Astrocyte (in vitro differentiated cells and primary cell): Measurements from ENCODE around the gene TLE7. TPM values are rescaled to one million over a fixed set of nuclear protein-coding genes. Genes with fewer than 3 reads are reported as not detected.

Experiments
- DNase-seq: peaks from one replicate; pipeline ENCODE4 v3.0.0-alpha.2; 2010; ENCODE audit warnings: low read depth
- FAIRE-seq: peaks from 2 replicates; lab custom pipeline; 2011; peaks lifted over from hg19 to GRCh38; lab: Jason Lieb, UNC
- H2AFZ ChIP-seq: 2 replicates; pipeline ENCODE4 v1.6.0; 2012; ENCODE audit warnings: low read depth, low read length, inconsistent platforms
- H3K27ac ChIP-seq: 2 replicates; pipeline ENCODE4 v1.5.1; 2011; ENCODE audit warnings: low read depth, low read length, inconsistent platforms
- H3K27me3 ChIP-seq: 2 replicates; pipeline ENCODE4 v1.6.0; 2011; ENCODE audit warnings: low read length, inconsistent platforms; ENCODE audit not compliant: insufficient read depth
- H3K36me3 ChIP-seq: 2 replicates; pipeline ENCODE4 v1.5.1; 2011; ENCODE audit warnings: low read length, inconsistent platforms; ENCODE audit not compliant: insufficient read depth
- H3K4me1 ChIP-seq: 2 replicates; pipeline ENCODE4 v1.5.1; 2011; ENCODE audit warnings: low read length, inconsistent platforms; ENCODE audit not compliant: insufficient read depth
- H3K4me2 ChIP-seq: 2 replicates; pipeline ENCODE4 v1.6.0; 2012; ENCODE audit warnings: low read length, inconsistent platforms
- H3K4me3 ChIP-seq: 2 replicates; pipeline ENCODE4 v1.5.1; 2011; ENCODE audit warnings: low read depth, mild to moderate bottlenecking, low read length, inconsistent platforms; ENCODE audit not compliant: insufficient read depth
- H3K79me2 ChIP-seq: 2 replicates; pipeline ENCODE4 v1.6.0; 2012; ENCODE audit warnings: mild to moderate bottlenecking, low read length, inconsistent platforms; ENCODE audit not compliant: insufficient read depth
- H3K9ac ChIP-seq: 2 replicates; pipeline ENCODE4 v1.6.0; 2012; ENCODE audit warnings: mild to moderate bottlenecking, low read length, inconsistent platforms
- H3K9me3 ChIP-seq: 2 replicates; pipeline ENCODE4 v1.5.1; 2012; ENCODE audit warnings: low read depth, mild to moderate bottlenecking, low read length, inconsistent platforms; ENCODE audit not compliant: insufficient read depth
- H4K20me1 ChIP-seq: 2 replicates; pipeline ENCODE4 v1.6.0; 2012; ENCODE audit warnings: low read length, inconsistent platforms; ENCODE audit not compliant: insufficient read depth
- H3K27ac Mint-ChIP-seq: one replicate; pipeline ENCODE4 v1.8.0; 2021; ENCODE audit warnings: mild to moderate bottlenecking, mixed read lengths; ENCODE audit not compliant: unreplicated experiment
- H3K27me3 Mint-ChIP-seq: one replicate; pipeline ENCODE4 v1.8.0; 2021; ENCODE audit warnings: low read depth, mixed read lengths; ENCODE audit not compliant: unreplicated experiment
- H3K36me3 Mint-ChIP-seq: one replicate; pipeline ENCODE4 v1.8.0; 2021; ENCODE audit warnings: low read depth, mixed read lengths; ENCODE audit not compliant: unreplicated experiment
- H3K4me1 Mint-ChIP-seq: one replicate; pipeline ENCODE4 v1.8.0; 2021; ENCODE audit warnings: low read depth, mixed read lengths; ENCODE audit not compliant: unreplicated experiment
- H3K4me3 Mint-ChIP-seq: one replicate; pipeline ENCODE4 v1.8.0; 2021; ENCODE audit warnings: mild to moderate bottlenecking, moderate library complexity, mixed read lengths; ENCODE audit not compliant: unreplicated experiment
- H3K9me3 Mint-ChIP-seq: one replicate; pipeline ENCODE4 v1.8.0; 2021; ENCODE audit warnings: mild to moderate bottlenecking, mixed read lengths; ENCODE audit not compliant: unreplicated experiment
- EZH2 ChIP-seq: IDR thresholded peaks from 2 replicates; pipeline ENCODE4 v1.6.1; 2012; ENCODE audit warnings: mild to moderate bottlenecking, low read length, inconsistent platforms; ENCODE audit not compliant: insufficient read depth
- total RNA-seq: library from RNA; stranded (reverse); gene quantifications from 2 replicates; pipeline ENCODE4 v1.2.1, GENCODE V29; 2021
- TF ChIP-seq, protein P1 (sequence below): IDR thresholded peaks from 2 replicates; pipeline ENCODE4 v1.5.1; 2011; ENCODE audit warnings: low read depth, mild to moderate bottlenecking, inconsistent platforms, low read length, moderate library complexity; ENCODE audit not compliant: insufficient read depth

TLE7 gene
- total RNA-seq, 1 donor from 2014 or later = not detected

GRCh38 chr16:71425746-71426068, 16.1 kb downstream of the TLE7 start:
- Histone ChIP-seq H3K9me3 (no peaks in the 10 kb centered on the region), H2AFZ (peak overlapping the region; percentile 64), H3K4me2 (peak overlapping the region; percentile 79), H4K20me1 (no peaks in the 10 kb centered on the region), H3K79me2 (no peaks in the 10 kb centered on the region), H3K4me1 (no peaks in the 10 kb centered on the region), H3K27ac (no peak overlapping the region), H3K27me3 (peaks cover 3% of the 10 kb centered on the region), H3K36me3 (no peaks in the 10 kb centered on the region), H3K9ac (no peak overlapping the region), H3K4me3 (peak overlapping the region; percentile 53)
- no peak for TF ChIP-seq EZH2
- TF ChIP-seq, protein P1, sequence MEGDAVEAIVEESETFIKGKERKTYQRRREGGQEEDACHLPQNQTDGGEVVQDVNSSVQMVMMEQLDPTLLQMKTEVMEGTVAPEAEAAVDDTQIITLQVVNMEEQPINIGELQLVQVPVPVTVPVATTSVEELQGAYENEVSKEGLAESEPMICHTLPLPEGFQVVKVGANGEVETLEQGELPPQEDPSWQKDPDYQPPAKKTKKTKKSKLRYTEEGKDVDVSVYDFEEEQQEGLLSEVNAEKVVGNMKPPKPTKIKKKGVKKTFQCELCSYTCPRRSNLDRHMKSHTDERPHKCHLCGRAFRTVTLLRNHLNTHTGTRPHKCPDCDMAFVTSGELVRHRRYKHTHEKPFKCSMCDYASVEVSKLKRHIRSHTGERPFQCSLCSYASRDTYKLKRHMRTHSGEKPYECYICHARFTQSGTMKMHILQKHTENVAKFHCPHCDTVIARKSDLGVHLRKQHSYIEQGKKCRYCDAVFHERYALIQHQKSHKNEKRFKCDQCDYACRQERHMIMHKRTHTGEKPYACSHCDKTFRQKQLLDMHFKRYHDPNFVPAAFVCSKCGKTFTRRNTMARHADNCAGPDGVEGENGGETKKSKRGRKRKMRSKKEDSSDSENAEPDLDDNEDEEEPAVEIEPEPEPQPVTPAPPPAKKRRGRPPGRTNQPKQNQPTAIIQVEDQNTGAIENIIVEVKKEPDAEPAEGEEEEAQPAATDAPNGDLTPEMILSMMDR = no peak
- Mint-ChIP-seq H3K4me3 (peak overlapping the region; percentile 85), H3K9me3 (peaks cover 1% of the 10 kb centered on the region), H3K4me1 (no peaks in the 10 kb centered on the region), H3K27ac (no peak overlapping the region), H3K36me3 (no peaks in the 10 kb centered on the region), H3K27me3 (peaks cover 38% of the 10 kb centered on the region)
- DNase-seq (no peak), FAIRE-seq (no peak)

DNA sequence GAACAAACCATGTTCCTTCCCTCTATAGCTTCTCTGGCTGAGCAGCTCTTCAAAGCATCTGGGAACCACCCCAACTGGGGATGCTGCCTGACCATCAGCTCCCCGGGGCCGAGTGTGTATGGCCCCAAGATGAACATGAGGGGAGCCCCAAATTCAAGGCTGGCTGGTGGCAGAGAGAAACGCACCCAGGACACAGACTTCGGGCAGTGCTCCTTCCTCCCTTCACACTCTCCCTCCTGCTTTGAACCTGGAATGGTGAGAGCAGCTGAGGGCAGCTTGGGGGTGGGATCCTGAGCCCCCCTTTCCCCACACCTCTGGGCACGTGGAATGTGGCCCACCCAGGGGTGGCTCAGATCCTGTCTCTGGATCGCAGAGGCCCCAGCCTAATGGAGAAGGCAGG, 17.2 kb downstream of the TLE7 start:
- Histone ChIP-seq H3K9me3 (no peaks in the 10 kb centered on the region), H3K4me3 (no peak overlapping the region), H4K20me1 (no peaks in the 10 kb centered on the region), H3K27ac (no peak overlapping the region), H3K4me2 (no peak overlapping the region), H3K4me1 (no peaks in the 10 kb centered on the region), H3K79me2 (no peaks in the 10 kb centered on the region), H3K36me3 (no peaks in the 10 kb centered on the region), H2AFZ (no peak overlapping the region), H3K9ac (no peak overlapping the region), H3K27me3 (peaks cover 3% of the 10 kb centered on the region)
- DNase-seq (no peak), FAIRE-seq (no peak)
- H3K27me3 Mint-ChIP-seq = peaks cover 31% of the 10 kb centered on the region
- no peaks in the 10 kb centered on the region for H3K4me1 Mint-ChIP-seq
- TF ChIP-seq, protein P1 = no peak
- TF ChIP-seq EZH2 = no peak
- H3K27ac Mint-ChIP-seq = no peak overlapping the region
- no peak overlapping the region for H3K4me3 Mint-ChIP-seq
- H3K36me3 Mint-ChIP-seq = no peaks in the 10 kb centered on the region
- H3K9me3 Mint-ChIP-seq = peaks cover 1% of the 10 kb centered on the region

DNA sequence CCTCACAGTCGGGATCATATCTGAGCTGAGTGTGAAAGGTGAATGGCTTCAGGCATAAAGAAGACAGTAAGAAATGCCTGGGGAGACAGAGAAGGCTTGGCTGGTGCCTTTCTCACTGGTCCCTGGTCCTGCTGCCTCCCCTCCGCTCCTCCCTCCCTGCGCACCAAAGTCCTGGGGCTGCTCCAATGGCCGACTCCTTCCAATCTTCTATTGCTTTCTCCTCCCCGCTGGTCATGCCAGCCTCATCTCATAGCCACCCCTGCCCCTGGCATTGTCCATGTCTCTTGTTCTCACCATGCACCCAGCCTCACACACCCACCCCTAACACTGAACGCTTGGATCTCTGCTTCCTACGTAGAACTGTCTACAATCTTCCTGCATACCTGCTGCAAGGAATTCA, 18.0 kb downstream of the TLE7 start:
- peaks cover 1% of the 10 kb centered on the region for H3K9me3 Mint-ChIP-seq
- Histone ChIP-seq H3K27me3 (peaks cover 3% of the 10 kb centered on the region), H3K36me3 (no peaks in the 10 kb centered on the region), H4K20me1 (no peaks in the 10 kb centered on the region), H3K9ac (no peak overlapping the region), H3K27ac (no peak overlapping the region), H3K4me3 (no peak overlapping the region), H3K79me2 (no peaks in the 10 kb centered on the region), H3K9me3 (no peaks in the 10 kb centered on the region), H3K4me2 (no peak overlapping the region), H3K4me1 (no peaks in the 10 kb centered on the region), H2AFZ (no peak overlapping the region)
- TF ChIP-seq, protein P1 = no peak
- no peak for TF ChIP-seq EZH2
- DNase-seq (no peak), FAIRE-seq (no peak)
- peak overlapping the region; percentile 36 for H3K4me3 Mint-ChIP-seq
- H3K36me3 Mint-ChIP-seq = no peaks in the 10 kb centered on the region
- H3K4me1 Mint-ChIP-seq = no peaks in the 10 kb centered on the region
- H3K27me3 Mint-ChIP-seq = peaks cover 31% of the 10 kb centered on the region
- no peak overlapping the region for H3K27ac Mint-ChIP-seq
